Thymus (tissue), 11 donors: ENCODE measurements around the gene ELOA. TPM values are rescaled to one million over a fixed set of nuclear protein-coding genes. Genes with fewer than 3 reads are reported as not detected.
A peak's percentile ranks its signal among the peaks of the same experiment; 100 is the strongest.
"Not testable (repeated sequence)": the region's sequence is repeated elsewhere in the genome, so short reads cannot be mapped to it uniquely, and the experiment has no call there.

Experiments
- DNase-seq, 9 donors: peaks; one replicate each; pipeline ENCODE4 v3.0.0-alpha.2; 2013; ENCODE audit warnings: low spot score in 9 of 9, low read depth in 6 of 9, missing footprints in 1 of 9
- H3K27ac ChIP-seq, 2 donors: one replicate each; pipeline ENCODE4 v1.5.1; 2013; ENCODE audit warnings: control low read depth in 1 of 2, low read depth in 1 of 2, low read length in 1 of 2, mild to moderate bottlenecking in 1 of 2, moderate library complexity in 1 of 2
- H3K27me3 ChIP-seq, 2 donors: one replicate each; pipeline ENCODE4 v1.5.1; 2013; ENCODE audit warnings: low read length in 1 of 2; ENCODE audit not compliant: control insufficient read depth in 2 of 2, insufficient read depth in 1 of 2
- H3K36me3 ChIP-seq, 2 donors: one replicate each; pipeline ENCODE4 v1.5.1; 2013; ENCODE audit warnings: low read length in 1 of 2, mild to moderate bottlenecking in 1 of 2, moderate library complexity in 1 of 2; ENCODE audit not compliant: control insufficient read depth in 2 of 2, insufficient read depth in 2 of 2
- H3K4me1 ChIP-seq, 2 donors: one replicate each; pipeline ENCODE4 v1.5.1; 2013; ENCODE audit warnings: low read length in 2 of 2; ENCODE audit not compliant: control insufficient read depth in 2 of 2, insufficient read depth in 2 of 2
- H3K4me3 ChIP-seq, 2 donors: one replicate each; pipeline ENCODE4 v1.5.1; 2013; ENCODE audit warnings: low read length in 2 of 2, control low read depth in 1 of 2, mild to moderate bottlenecking in 1 of 2
- H3K9me3 ChIP-seq, 2 donors: one replicate each; pipeline ENCODE4 v1.5.1; 2013; ENCODE audit warnings: low read length in 1 of 2, mild to moderate bottlenecking in 1 of 2; ENCODE audit not compliant: control insufficient read depth in 2 of 2, insufficient read depth in 1 of 2
- WGBS: extraction: QIAGEN DNeasy Blood & Tissue Kit; methylation state at CpG from one replicate; pipeline ENCODE4 v1.1.7; 2013; 5-methylcytosine and 5-hydroxymethylcytosine counted together
- polyA plus RNA-seq: library from polyadenylated mRNA; stranded (reverse); fragments of 200-250 nt; gene quantifications from one replicate; pipeline ENCODE4 v1.2.3, GENCODE V29; 2013
- total RNA-seq: library from RNA; stranded (reverse); fragments of 120-200 nt; gene quantifications from one replicate; pipeline ENCODE4 v1.2.4, GENCODE V29; 2013
- donor health status: healthy.

ELOA gene
- total and polyA plus RNA-seq, 2 donors: 16.5 to 22.1 TPM

DNA sequence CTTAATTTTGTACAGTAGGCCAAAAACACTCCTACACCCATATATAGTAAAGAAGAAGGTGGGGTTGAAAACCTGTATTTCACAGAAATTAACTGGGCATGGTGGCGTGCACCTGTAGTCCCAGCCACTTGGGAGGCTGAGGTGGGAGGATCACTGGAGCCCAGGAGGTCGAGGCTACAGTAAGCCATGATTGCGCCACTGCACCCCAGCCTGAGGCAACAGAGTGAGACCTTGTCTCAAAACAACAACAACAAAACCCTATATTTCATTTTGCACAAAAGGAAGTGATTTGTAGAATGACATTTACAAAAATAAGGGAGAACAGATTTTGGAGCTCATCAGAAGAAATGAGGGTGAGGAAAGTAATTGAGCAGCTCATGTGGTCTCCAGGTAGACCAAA lies 45.4 kb downstream of the ELOA start:
- Histone ChIP-seq H3K4me1 (peaks cover 13 to 27% of the 10 kb centered on the region in 2 donors), H3K36me3 (peaks cover 27 to 47% of the 10 kb centered on the region in 2 donors), H3K9me3 (peaks cover 0 to 4% of the 10 kb centered on the region in 2 donors), H3K4me3 (no peak overlapping the region), H3K27me3 (no peaks in the 10 kb centered on the region), H3K27ac (no peak overlapping the region)
- 96% methylated on average over 3 of the region's 3 CpGs for WGBS
- DNase-seq: no peak

DNA sequence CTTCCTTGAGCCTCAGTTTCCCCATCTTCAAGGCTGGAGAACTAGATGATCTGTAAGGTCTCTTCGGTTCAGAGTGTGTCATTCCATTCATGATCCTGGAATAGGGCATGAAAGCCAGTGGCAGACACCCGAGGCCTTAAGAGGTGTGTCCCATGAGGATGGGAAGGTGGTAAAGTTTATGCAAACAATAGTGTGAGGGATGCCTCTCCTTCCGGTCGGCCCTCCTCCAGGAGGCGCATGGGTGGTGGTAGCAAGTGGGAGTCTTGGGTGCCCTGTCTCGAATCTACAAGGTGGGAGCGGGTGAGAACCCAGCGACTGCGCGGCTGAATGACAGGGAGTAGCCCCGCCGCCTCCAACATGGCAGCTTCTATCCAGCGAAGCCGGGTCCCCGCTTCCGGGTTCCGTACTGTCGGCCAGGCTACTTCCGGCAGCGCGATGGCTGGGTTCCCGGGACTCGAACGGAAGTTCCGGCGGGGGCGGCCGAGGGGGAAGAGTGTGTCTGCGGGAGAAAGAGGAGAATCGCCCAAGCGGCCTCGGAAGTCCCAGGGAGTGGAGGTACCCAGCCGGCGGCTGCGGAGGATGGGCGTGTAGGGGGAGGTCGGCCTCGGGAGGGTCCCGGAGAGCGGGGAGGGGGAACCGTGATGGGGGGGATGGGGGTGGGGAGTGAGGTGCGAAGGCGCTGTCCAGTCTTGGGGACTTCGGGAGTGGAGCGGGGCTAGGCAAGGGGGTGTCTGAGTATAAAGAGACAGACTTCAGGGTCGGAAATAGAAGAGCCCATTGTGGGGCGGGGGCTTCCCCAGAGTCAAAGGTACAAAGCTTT lies 47.6 kb downstream of the ELOA start, which contains the start of gene LYPLA2:
LYPLA2 (plus strand) TSS at position 450 of the 820 bp plus-strand sequence. CDS start 1,538 bp downstream, outside the sequence.
- peak within 1 kb of the TSS; percentile 58 to 82 for H3K27ac ChIP-seq

DNA sequence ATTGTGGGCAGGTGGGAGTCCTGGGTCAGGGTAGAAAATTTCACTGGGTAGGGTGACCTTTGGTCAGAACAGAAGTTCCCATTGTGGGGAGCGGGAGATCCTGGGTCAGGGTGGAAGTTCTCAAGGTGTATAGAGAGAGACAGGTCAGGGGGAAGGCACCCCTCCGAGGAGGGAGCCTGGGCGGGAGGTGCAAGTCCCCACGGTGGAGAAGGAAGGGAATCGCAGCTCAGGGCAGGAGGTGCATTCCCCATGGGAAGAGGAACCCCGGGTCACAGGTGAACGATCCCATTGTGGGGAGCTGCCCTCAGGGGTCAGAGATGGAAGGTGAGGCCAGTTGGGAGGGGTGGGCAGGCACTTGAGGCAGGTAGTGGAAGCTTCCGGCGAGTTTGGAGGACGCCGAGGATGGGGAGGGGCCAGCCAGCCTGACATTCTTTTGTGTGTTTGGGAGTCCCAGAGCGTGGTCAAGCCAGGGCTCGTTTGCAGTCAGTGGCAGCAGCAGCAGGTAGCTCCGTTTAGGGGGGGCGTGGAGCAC lies 48.3 kb downstream of the ELOA start:
- peaks cover 13 to 27% of the 10 kb centered on the region in 2 donors for H3K4me1 ChIP-seq
- peak in 2 of 9 donors; percentile 21 to 47 for DNase-seq
- peak overlapping the region; percentile 58 to 82 for H3K27ac ChIP-seq
- peaks cover 0 to 4% of the 10 kb centered on the region in 2 donors for H3K9me3 ChIP-seq
- peak overlapping the region; percentile 83 to 87 for H3K4me3 ChIP-seq
- WGBS: 3% methylated on average over 15 of the region's 15 CpGs
- no peaks in the 10 kb centered on the region for H3K27me3 ChIP-seq
- H3K36me3 ChIP-seq: peaks cover 43% of the 10 kb centered on the region in 2 donors

More for the DNA sequence above, 47.6 kb downstream of the ELOA start, which contains the start of gene LYPLA2:
- no peaks in the 10 kb centered on the region for H3K27me3 ChIP-seq
- peaks cover 0 to 4% of the 10 kb centered on the region in 2 donors for H3K9me3 ChIP-seq
- H3K4me3 ChIP-seq: peak within 1 kb of the TSS; percentile 83 to 87
- DNase-seq: peak; percentile 56 to 90 (median 75)
- H3K4me1 ChIP-seq: peaks cover 13 to 27% of the 10 kb centered on the region in 2 donors
- H3K36me3 ChIP-seq: peaks cover 40 to 45% of the 10 kb centered on the region in 2 donors
- whole genome bisulfite sequencing: 2% methylated on average over 47 of the region's 47 CpGs

DNA sequence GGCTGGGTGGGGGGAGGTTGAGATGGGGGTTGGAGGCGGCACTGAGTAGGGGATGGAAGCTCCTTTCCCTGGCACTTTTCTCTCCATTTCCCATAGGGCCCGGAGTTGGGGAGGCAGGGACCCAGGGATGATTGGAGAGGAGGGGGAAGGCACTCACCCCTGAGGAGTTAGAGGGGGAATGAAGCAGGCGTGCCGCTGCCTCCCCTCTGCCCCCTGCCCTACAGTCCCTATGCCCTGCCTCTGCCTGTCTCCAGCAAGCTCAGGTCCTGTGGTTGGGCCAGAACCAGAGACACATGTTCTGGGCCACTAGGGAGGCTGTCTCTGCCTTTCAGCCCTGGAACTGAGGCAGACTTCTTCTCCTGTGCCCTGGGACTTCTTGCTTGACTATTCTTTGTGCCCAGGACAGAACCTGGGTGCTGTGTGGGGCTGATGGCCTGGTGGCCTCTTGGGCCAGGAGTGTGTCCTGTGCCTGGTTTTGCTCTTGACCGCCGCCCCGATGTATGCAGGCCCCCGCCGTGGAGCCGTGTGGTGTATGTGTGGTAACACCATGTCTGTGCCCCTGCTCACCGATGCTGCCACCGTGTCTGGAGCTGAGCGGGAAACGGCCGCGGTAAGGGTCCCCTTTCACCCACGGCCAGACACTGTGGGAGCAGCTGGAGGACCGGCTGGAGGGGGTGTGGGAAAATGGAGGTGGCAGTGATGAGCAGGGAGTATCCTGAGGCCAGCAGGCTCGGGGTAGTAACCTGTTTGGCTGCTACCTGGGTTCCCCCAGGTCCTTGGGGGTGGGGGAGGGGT lies 49.1 kb downstream of the ELOA start:
- Histone ChIP-seq H3K9me3 (peaks cover 0 to 4% of the 10 kb centered on the region in 2 donors), H3K27ac (peak overlapping the region in 1 of 2 donors; percentile 25), H3K4me1 (peaks cover 13 to 27% of the 10 kb centered on the region in 2 donors), H3K36me3 (peaks cover 43 to 45% of the 10 kb centered on the region in 2 donors), H3K4me3 (peak overlapping the region; percentile 17 to 87), H3K27me3 (no peaks in the 10 kb centered on the region)
- no peak for DNase-seq
- WGBS: 95% methylated on average over 19 of the region's 19 CpGs

DNA sequence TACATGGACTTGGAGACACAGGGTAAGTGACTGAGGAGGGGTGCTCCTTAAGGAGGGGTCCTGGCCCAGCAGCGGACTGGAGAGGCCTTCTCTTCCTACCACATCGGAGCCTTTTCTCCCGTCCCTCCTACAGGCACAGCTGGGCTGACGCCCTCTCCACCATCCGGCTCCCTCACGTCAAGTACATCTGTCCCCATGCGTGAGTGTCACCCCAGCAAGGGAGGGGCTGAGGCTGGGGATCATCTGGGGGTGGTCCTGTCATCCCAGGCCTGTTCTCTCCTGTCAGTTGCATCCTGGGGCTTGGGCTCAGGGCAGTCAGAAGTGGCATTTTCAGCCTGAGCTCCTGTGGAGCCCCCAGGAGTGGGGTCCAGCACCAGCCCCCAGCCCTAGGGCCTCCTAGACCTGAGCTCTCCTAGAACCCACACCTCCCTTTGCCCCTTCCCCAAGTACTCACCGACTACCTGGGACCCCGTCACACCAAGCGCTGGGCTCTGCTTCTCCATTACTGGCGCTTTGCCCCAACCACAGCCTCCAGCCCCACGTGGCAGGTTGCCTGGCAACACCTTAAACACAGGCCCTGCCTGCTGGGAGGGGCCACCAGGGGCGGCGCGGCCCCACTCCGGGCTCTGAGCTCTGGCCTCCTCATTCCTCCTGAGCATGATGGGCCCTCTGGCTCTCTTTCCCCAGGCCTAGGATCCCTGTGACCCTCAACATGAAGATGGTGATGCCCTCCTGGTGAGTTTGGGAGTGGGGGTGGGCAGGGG lies 49.9 kb downstream of the ELOA start:
- DNase-seq: no peak
- Histone ChIP-seq H3K27ac (no peak overlapping the region), H3K4me1 (peaks cover 13 to 27% of the 10 kb centered on the region in 2 donors), H3K9me3 (peaks cover 0 to 4% of the 10 kb centered on the region in 2 donors), H3K4me3 (no peak overlapping the region), H3K36me3 (peaks cover 42 to 47% of the 10 kb centered on the region in 2 donors), H3K27me3 (no peaks in the 10 kb centered on the region)
- 81% methylated on average over 16 of the region's 16 CpGs for WGBS

DNA sequence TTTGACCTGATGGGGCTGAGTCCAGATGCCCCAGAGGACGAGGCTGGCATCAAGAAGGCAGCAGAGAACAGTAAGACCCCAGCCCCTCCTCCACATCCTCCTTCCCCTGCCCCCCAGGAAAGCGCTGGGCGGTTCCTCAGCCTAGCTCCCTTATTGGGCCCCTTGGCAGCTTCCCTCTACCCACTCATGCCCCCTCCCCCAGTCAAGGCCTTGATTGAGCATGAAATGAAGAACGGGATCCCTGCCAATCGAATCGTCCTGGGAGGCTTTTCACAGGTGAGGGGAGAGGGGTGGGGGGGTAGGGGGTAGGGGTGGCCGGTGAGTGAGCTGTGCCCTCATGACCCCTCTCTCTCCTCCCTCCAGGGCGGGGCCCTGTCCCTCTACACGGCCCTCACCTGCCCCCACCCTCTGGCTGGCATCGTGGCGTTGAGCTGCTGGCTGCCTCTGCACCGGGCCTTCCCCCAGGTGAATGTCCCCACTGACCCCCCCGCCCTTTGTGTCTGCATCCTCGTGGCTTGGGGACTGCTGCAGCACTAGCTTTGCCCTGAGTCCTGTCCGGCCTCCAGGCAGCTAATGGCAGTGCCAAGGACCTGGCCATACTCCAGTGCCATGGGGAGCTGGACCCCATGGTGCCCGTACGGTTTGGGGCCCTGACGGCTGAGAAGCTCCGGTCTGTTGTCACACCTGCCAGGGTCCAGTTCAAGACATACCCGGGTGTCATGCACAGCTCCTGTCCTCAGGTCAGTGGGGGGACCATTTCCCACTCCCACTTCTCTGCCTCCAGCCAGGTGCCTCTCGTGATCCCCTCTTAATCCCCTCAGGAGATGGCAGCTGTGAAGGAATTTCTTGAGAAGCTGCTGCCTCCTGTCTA lies 50.8 kb downstream of the ELOA start:
- WGBS: 94% methylated on average over 21 of the region's 21 CpGs
- DNase-seq: no peak
- Histone ChIP-seq H3K4me3 (no peak overlapping the region), H3K27ac (no peak overlapping the region), H3K4me1 (peaks cover 13 to 28% of the 10 kb centered on the region in 2 donors), H3K36me3 (peaks cover 44 to 50% of the 10 kb centered on the region in 2 donors), H3K9me3 (peaks cover 0 to 4% of the 10 kb centered on the region in 2 donors), H3K27me3 (no peaks in the 10 kb centered on the region)

DNA sequence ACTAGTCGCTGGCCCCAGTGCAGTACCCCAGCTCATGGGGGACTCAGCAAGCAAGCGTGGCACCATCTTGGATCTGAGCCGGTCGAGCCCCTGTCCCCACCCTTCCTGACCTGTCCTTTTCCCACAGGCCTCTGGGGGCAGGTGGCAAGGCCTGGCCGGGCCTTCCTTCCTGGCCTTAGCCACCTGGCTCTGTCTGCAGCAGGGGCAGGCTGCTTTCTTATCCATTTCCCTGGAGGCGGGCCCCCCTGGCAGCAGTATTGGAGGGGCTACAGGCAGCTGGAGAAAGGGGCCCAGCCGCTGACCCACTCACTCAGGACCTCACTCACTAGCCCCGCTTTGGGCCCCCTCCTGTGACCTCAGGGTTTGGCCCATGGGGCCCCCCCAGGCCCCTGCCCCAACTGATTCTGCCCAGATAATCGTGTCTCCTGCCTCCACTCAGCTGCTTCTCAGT lies 51.5 kb downstream of the ELOA start:
- H3K27ac ChIP-seq, DNase-seq, H3K27me3 ChIP-seq, H3K9me3 ChIP-seq, H3K4me3 ChIP-seq: not testable (repeated sequence)
- H3K4me1 ChIP-seq: peaks cover 19 to 34% of the 10 kb centered on the region in 2 donors
- WGBS: 98% methylated on average over 9 of the region's 9 CpGs
- peaks cover 42 to 50% of the 10 kb centered on the region in 2 donors for H3K36me3 ChIP-seq
